ENCODE data around the gene CCL3. TPM values are rescaled to one million over a fixed set of nuclear protein-coding genes. Genes with fewer than 3 reads are reported as not detected.
"Not testable (repeated sequence)": the region's sequence is repeated elsewhere in the genome, so short reads cannot be mapped to it uniquely, and the experiment has no call there.

The CCL3 gene
- total and polyA plus RNA-seq, 7 donors = 0.06 to 3.6 (median 0.27) TPM; not detected in 1

- Histone ChIP-seq H3K4me1 (no peaks in the 10 kb centered on the region), H3K27me3 (ENCODE audit: insufficient read depth in 3 of 3, low read length in 2 of 3) (peaks cover 0 to 3% (median 3%) of the 10 kb centered on the region in 3 donors), H3K27ac (no peak overlapping the region), H3K36me3 (ENCODE audit: insufficient read depth in 1 of 2, low read depth in 1 of 2) (no peaks in the 10 kb centered on the region), H3K4me3 (no peak overlapping the region), H3K9me3 (no peaks in the 10 kb centered on the region)
- TF ChIP-seq CTCF (IDR thresholded peaks at IDR 0.05) = no peak
- WGBS, 3 donors = 32 to 39% (median 35%) methylated on average over 4 of the region's 4 CpGs
- DNase-seq = no peak
- no peak for ATAC-seq
- intact Hi-C loops (cut with DNase I) = no loop called here
Observed at GRCh38 chr17:36104701-36105181, 14.8 kb upstream of the CCL3 start.

- not testable (repeated sequence) for H3K4me3 ChIP-seq
Observed at GRCh38 chr17:36104246-36104645, 14.3 kb upstream of the CCL3 start.

GRCh38 chr17:36103401-36103975, 13.5 kb upstream of the CCL3 start, which contains the start of gene CCL4:
Gene CCL4, plus strand, starts transcription at chr17:36103827. Its CDS starts 79 bp downstream, at chr17:36103906.
- 58 to 77% (median 65%) methylated on average over 6 of the region's 6 CpGs for WGBS, 3 donors
- H3K4me3 ChIP-seq; H3K36me3 ChIP-seq (ENCODE audit: insufficient read depth in 1 of 2, low read depth in 1 of 2); H3K27ac ChIP-seq; H3K27me3 ChIP-seq (ENCODE audit: insufficient read depth in 3 of 3, low read length in 2 of 3); H3K9me3 ChIP-seq; DNase-seq; H3K4me1 ChIP-seq; intact Hi-C loops (cut with DNase I): not testable (repeated sequence)
- peak in 1 of 4 donors; percentile 37 for ATAC-seq

More at GRCh38 chr17:36104246-36104645, 14.3 kb upstream of the CCL3 start:
- ATAC-seq; H3K36me3 ChIP-seq (ENCODE audit: insufficient read depth in 1 of 2, low read depth in 1 of 2); intact Hi-C loops (cut with DNase I); H3K27me3 ChIP-seq (ENCODE audit: insufficient read depth in 3 of 3, low read length in 2 of 3); H3K4me1 ChIP-seq; DNase-seq; H3K9me3 ChIP-seq; H3K27ac ChIP-seq: not testable (repeated sequence)
- WGBS, 3 donors = 45 to 56% (median 47%) methylated on average over 3 to 7 of the region's 7 CpGs

DNA sequence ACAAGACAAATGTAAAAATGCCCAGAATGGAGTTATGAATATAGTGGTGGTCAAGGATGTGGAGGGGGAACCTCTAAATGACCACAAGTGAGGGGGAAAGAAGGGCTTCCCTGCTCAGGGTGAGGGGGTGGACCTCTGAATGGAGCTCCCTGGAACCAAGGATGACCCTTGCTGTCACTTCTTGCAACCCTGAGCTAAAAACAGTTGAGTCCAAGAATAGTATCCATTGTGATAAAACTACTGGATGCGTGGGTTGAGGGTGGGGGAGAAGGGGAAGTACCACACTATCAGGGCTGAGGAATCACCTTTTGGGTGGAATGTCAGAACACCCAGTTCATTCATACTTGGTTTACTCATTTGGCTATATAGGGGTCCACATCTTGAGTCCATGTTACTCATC, 9.1 kb upstream of the CCL3 start:
- ATAC-seq; intact Hi-C loops (cut with DNase I): not testable (repeated sequence)

DNA sequence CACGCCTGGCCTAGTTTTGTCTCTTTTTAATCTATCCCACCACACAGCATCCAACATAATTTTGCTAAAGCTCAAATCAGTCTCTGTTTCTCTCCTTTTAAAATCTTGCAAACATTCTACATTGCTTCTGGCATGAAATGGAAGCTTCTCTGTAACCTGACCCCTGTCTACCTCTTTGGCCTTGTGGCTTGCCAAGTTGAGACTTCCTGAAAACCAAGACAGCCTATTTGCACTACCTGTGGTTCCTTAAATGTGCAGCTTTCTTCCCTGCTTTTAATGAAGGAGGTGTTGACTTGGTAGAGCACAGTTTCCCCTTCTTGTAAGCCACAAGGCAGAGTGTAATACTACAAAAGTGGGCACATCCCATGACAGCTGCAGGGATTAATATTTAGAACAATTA, 6.0 kb upstream of the CCL3 start:
- H3K36me3 ChIP-seq (ENCODE audit: insufficient read depth in 1 of 2, low read depth in 1 of 2) = no peaks in the 10 kb centered on the region
- 76 to 91% (median 84%) methylated on average over 1 of the region's 1 CpG for WGBS, 3 donors
- no peak overlapping the region for H3K4me3 ChIP-seq
- H3K27me3 ChIP-seq (ENCODE audit: insufficient read depth in 3 of 3, low read length in 2 of 3) = no peaks in the 10 kb centered on the region
- ATAC-seq (no peak), DNase-seq (no peak)
- no peaks in the 10 kb centered on the region for H3K9me3 ChIP-seq
- TF ChIP-seq CTCF (IDR thresholded peaks at IDR 0.05) = no peak
- H3K4me1 ChIP-seq = no peaks in the 10 kb centered on the region
- no peak overlapping the region for H3K27ac ChIP-seq
- intact Hi-C loops (cut with DNase I) = no loop called here

More for the DNA sequence above, 9.1 kb upstream of the CCL3 start:
- not testable (repeated sequence) for H3K4me3 ChIP-seq; H3K27me3 ChIP-seq (ENCODE audit: insufficient read depth in 3 of 3, low read length in 2 of 3); H3K27ac ChIP-seq; H3K9me3 ChIP-seq; H3K4me1 ChIP-seq; DNase-seq; H3K36me3 ChIP-seq (ENCODE audit: insufficient read depth in 1 of 2, low read depth in 1 of 2)
- 67 to 93% (median 86%) methylated on average over 1 of the region's 1 CpG for WGBS, 3 donors

DNA sequence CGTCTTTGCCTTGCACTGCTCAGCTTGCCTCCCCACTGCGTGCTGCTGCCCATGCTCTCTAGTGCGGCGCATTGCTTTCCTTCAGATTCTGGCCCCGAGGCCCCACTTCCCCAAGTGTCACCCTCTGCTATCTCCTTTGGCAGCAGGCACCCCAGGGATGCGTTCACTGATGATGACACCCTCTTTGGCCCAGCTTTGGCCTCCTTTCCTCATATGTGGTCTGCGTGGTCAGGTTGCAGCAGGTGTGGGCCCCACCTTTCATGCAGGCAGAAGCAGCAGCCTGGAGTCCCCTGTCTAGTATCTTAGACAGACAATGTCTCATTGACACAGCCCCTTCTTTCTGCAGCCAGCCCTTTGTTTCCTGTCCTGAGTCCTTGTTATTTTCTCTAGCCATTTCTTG, 4.8 kb upstream of the CCL3 start:
- intact Hi-C loops (cut with DNase I) = no loop called here
- ATAC-seq = no peak

More for the DNA sequence above, 4.8 kb upstream of the CCL3 start:
- no peak for DNase-seq
- no peak for TF ChIP-seq CTCF (IDR thresholded peaks at IDR 0.05)
- H3K27me3 ChIP-seq (ENCODE audit: insufficient read depth in 3 of 3, low read length in 2 of 3) = no peaks in the 10 kb centered on the region
- H3K4me1 ChIP-seq = no peaks in the 10 kb centered on the region
- H3K4me3 ChIP-seq = no peak overlapping the region
- no peaks in the 10 kb centered on the region for H3K9me3 ChIP-seq
- H3K27ac ChIP-seq = no peak overlapping the region
- 87 to 90% (median 89%) methylated on average over 7 of the region's 7 CpGs for WGBS, 3 donors
- no peaks in the 10 kb centered on the region for H3K36me3 ChIP-seq (ENCODE audit: insufficient read depth in 1 of 2, low read depth in 1 of 2)
